ENCODE measurements around the gene WNT11. TPM values are rescaled to one million over a fixed set of nuclear protein-coding genes. Genes with fewer than 3 reads are reported as not detected.

WNT11 gene
- total RNA-seq, 2 experiments from 2014 or later, result 1.4 to 2.1 TPM

GRCh38 chr11:76243193-76243956, 37.1 kb upstream of the WNT11 start:
- ATAC-seq (ENCODE audit: low read depth), result no peak
- Mint-ChIP-seq H3K4me1 (no peaks in the 10 kb centered on the region), H3K27me3 (peaks cover 2% of the 10 kb centered on the region), H3K36me3 (no peaks in the 10 kb centered on the region), H3K9me3 (no peaks in the 10 kb centered on the region), H3K27ac (no peak overlapping the region), H3K4me3 (no peak overlapping the region)
- POLR2A ChIA-PET, result no interaction called here
- no peak for DNase-seq

DNA sequence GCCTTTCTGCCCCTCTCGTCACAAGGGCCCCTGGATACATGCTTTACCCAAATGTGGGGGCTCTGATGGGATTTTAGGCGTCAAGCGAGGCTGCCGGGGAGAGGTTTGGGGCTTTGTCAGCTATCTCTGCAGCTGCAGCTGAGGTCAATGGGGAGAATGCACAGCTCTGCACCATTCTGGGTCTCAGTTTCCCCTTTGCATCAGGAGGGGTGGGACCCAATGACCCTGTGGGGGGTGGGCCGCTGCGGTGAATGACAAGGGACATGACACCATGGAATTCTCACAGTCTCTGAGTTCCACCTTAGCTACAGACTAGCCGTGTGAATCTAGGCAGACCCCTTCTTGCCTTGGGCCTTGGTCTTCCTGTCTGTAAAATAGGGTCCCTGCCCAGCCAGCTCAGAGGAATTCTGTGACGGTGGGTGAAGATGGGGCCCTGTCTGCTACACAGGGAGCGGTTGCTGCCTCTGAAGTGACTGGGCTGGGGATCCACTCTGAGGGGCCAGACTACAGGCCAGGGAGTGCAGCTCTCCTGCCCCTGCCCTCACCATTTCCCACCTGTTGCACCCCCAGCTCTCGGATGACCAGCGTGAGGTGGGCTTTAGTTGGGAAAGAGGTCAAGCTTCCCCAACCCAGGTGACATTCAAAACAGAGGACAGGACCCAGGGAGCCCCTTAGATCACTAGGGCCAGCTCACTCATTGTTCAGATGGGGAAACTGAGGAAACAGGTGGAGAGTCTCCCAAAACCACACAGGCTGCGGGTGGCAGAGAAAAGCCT, 35.9 kb upstream of the WNT11 start:
- ATAC-seq (ENCODE audit: low read depth) (no peak), DNase-seq (no peak)
- Mint-ChIP-seq H3K4me1 (peaks cover 3% of the 10 kb centered on the region), H3K27me3 (peaks cover 2% of the 10 kb centered on the region), H3K9me3 (no peaks in the 10 kb centered on the region), H3K27ac (no peak overlapping the region), H3K36me3 (no peaks in the 10 kb centered on the region), H3K4me3 (no peak overlapping the region)
- POLR2A ChIA-PET, result no interaction called here

GRCh38 chr11:76241243-76242000, 35.1 kb upstream of the WNT11 start:
- no peaks in the 10 kb centered on the region for H3K9me3 Mint-ChIP-seq
- H3K27me3 Mint-ChIP-seq, result no peaks in the 10 kb centered on the region

DNA sequence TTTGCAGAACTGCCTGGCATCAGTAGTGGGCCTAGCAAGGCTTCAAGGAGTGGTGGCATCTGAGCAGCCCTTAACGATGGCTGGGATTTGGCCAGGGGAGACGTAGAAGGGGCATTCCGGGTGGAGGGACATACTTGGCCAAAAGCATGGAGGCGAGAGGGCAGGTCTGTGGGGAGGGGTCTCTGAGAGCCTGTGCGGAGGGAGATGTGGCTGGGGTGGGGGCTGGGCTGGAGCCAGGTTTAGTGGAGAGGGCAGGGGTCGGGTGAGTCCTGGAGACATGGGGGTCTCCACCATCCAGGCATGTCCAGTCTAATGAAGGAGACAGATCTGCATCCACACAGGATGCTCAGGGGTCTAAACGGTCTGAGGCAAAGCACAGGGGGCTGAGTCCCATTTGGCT, 34.4 kb upstream of the WNT11 start:
- H3K27me3 Mint-ChIP-seq, result no peaks in the 10 kb centered on the region
- peaks cover 1% of the 10 kb centered on the region for H3K36me3 Mint-ChIP-seq
- H3K4me1 Mint-ChIP-seq, result peaks cover 8% of the 10 kb centered on the region
- POLR2A ChIA-PET, result interaction anchor here (0.6 kb wide), 1 partner anchor 53 kb away, joined by 3 read pairs; no protein-coding TSS in a partner anchor
- H3K9me3 Mint-ChIP-seq, result no peaks in the 10 kb centered on the region
- no peak overlapping the region for H3K27ac Mint-ChIP-seq
- ATAC-seq (ENCODE audit: low read depth) (no peak), DNase-seq (no peak)
- H3K4me3 Mint-ChIP-seq, result no peak overlapping the region

More at GRCh38 chr11:76241243-76242000, 35.1 kb upstream of the WNT11 start:
- no peak for DNase-seq
- peaks cover 3% of the 10 kb centered on the region for H3K4me1 Mint-ChIP-seq
- no peak overlapping the region for H3K27ac Mint-ChIP-seq
- POLR2A ChIA-PET, result no interaction called here
- no peaks in the 10 kb centered on the region for H3K36me3 Mint-ChIP-seq
- no peak overlapping the region for H3K4me3 Mint-ChIP-seq
- no peak for ATAC-seq (ENCODE audit: low read depth)

DNA sequence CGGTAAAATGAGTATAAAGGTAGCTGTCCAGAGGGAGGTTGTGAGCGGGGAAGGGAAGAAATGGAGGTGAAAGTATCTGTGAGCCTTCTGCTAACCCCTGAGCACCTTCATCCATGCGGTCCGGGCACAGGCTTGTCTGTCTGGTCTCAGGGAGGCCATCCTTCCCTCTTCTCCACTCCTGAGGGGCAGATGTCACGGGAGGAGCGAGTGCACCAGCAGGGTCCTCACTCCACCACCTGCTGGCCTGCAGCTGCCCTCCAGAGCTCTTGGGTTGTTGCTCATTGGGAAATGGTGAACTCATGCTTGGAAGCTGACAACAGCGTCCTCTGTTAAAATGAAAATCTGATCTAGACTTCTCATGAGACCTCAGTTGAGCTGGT, 33.8 kb upstream of the WNT11 start:
- no peak for ATAC-seq (ENCODE audit: low read depth)
- Mint-ChIP-seq H3K4me1 (peaks cover 13% of the 10 kb centered on the region), H3K27ac (no peak overlapping the region), H3K36me3 (peaks cover 4% of the 10 kb centered on the region), H3K27me3 (no peaks in the 10 kb centered on the region), H3K9me3 (no peaks in the 10 kb centered on the region), H3K4me3 (no peak overlapping the region)
- POLR2A ChIA-PET, result interaction anchor here (0.6 kb wide), 1 partner anchor 54 kb away, joined by 3 read pairs; no protein-coding TSS in a partner anchor
- no peak for DNase-seq

DNA sequence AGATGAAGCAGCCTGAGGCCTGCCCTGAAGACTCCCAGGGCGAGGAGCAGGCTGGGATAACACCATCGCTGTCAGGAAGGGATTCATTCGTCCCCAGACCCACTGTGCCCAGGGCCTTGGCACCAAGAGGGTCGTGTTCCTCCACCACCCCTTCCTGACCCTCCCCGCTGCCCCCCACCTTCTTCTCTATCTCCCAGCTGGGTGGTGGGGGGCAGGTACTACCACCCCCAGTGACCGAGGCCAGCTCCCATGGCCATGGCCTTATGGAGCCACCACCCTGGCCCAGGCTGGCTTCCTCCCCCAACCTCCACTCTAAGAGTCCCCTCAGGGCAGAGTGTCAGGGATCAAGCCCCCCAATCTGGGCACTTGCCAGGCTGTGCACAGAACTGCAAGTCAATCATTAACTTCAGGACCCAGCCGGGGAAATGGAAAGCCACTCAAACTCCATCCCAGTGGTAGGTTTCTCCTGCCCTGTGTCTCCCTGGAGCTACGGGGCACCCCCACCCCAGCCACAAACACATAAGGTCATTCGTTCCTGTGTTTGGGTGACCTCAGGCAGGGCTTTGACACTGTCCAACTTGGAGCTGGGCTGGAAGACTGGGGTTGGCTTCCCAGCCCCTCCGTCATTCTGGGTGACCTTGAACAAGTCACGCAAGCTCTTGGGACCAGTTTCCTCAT, 33.3 kb upstream of the WNT11 start:
- POLR2A ChIA-PET, result interaction anchor here (0.6 kb wide), 1 partner anchor 54 kb away, joined by 3 read pairs; no protein-coding TSS in a partner anchor
- Mint-ChIP-seq H3K27me3 (no peaks in the 10 kb centered on the region), H3K27ac (no peak overlapping the region), H3K4me1 (peaks cover 14% of the 10 kb centered on the region), H3K9me3 (no peaks in the 10 kb centered on the region), H3K36me3 (peaks cover 4% of the 10 kb centered on the region), H3K4me3 (no peak overlapping the region)
- DNase-seq, result no peak
- ATAC-seq (ENCODE audit: low read depth), result no peak

DNA sequence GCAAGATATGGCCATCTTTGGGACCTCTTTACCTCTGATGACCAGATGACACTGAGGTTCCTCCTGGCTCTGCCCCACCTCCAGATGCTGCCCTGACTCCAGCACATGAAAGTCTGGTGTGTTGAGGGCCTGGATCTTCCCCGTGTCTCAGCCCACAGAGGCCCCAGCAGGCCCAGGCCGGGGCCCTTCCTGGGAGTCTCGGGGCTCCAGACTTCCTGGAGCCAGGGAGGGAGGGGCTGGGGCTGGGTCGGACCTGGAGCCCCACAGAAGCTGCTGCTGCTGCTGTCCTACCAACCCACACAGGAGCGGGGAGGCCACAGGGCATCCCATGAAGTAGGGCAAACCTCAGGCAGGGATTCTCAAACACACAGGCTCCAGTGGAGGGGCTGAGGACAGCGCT, 32.2 kb upstream of the WNT11 start:
- Mint-ChIP-seq H3K4me1 (peaks cover 20% of the 10 kb centered on the region), H3K9me3 (no peaks in the 10 kb centered on the region), H3K4me3 (no peak overlapping the region), H3K27ac (no peak overlapping the region), H3K27me3 (no peaks in the 10 kb centered on the region), H3K36me3 (peaks cover 4% of the 10 kb centered on the region)
- ATAC-seq (ENCODE audit: low read depth) (no peak), DNase-seq (no peak)
- POLR2A ChIA-PET, result no interaction called here

DNA sequence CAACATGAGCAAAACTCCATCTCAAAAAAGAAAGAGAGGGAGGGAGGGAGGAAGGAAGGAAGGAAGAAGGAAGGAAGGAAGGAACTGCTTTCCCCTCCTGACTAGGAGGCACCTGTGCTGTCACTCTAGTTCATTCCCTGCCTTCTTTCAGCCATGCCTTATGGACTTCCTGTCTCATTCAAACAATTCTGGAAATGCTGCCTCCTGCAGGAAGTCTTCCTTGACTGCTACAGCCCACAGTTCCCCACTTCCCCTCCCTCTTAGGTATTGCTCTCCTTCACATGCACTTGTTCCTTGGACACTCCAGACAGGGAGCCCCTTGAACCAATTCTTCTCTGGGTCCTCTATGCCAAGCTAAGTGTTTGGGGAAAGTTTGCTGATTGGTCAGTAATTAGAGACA, 31.6 kb upstream of the WNT11 start:
- Mint-ChIP-seq H3K4me1 (peaks cover 24% of the 10 kb centered on the region), H3K9me3 (no peaks in the 10 kb centered on the region), H3K27ac (no peak overlapping the region), H3K4me3 (no peak overlapping the region), H3K36me3 (peaks cover 4% of the 10 kb centered on the region), H3K27me3 (no peaks in the 10 kb centered on the region)
- POLR2A ChIA-PET, result no interaction called here
- DNase-seq (no peak), ATAC-seq (ENCODE audit: low read depth) (no peak)

DNA sequence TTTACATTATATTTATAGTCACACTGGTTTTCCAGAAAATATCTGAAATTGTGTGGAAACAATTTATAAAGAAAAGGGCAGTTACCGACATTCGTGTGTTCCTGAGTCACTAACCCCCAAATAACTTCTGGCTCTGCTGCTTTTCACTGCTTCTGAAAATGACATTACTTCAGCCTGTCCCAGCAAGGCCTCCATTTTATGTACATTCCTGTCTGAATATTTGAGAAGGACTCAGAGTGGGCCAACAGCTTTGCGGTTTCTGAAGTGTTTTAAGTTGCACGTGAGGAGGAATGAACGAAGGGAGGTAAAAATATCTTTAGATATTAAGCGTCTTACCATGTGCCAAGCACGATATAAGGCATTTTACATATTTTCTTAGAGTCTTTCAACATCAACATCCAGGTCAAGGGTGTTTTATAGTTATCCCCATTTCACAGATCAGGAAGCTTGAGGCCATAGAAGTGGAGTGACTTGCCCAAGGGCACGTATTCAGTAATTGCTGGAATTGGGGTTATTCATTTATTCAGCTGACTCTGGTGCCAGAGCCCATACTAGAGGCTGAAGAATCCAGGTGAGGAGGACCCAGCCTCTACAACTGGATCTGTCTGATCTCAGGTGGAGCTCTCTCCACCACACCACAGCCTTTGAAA, 30.8 kb upstream of the WNT11 start:
- H3K9me3 Mint-ChIP-seq, result no peaks in the 10 kb centered on the region
- POLR2A ChIA-PET, result interaction anchor here (4.4 kb wide), 1 partner anchor 28 kb away, joined by 47 read pairs; no protein-coding TSS in a partner anchor
- H3K4me3 Mint-ChIP-seq, result peak overlapping the region; percentile 90
- peaks cover 4% of the 10 kb centered on the region for H3K36me3 Mint-ChIP-seq
- no peaks in the 10 kb centered on the region for H3K27me3 Mint-ChIP-seq
- no peak overlapping the region for H3K27ac Mint-ChIP-seq
- peaks cover 32% of the 10 kb centered on the region for H3K4me1 Mint-ChIP-seq
- no peak for DNase-seq
- ATAC-seq (ENCODE audit: low read depth), result no peak

GRCh38 chr11:76236092-76236999, 30.0 kb upstream of the WNT11 start:
- POLR2A ChIA-PET, result interaction anchor here (0.5 to 4.4 kb wide), 3 partner anchors 27 to 202 kb away, joined by 4 to 47 read pairs (median 18); no protein-coding TSS in a partner anchor
- Mint-ChIP-seq H3K27ac (peak overlapping the region; percentile 97), H3K27me3 (no peaks in the 10 kb centered on the region), H3K4me3 (peak overlapping the region; percentile 90), H3K36me3 (peaks cover 4% of the 10 kb centered on the region), H3K9me3 (no peaks in the 10 kb centered on the region), H3K4me1 (peaks cover 40% of the 10 kb centered on the region)
- DNase-seq, result no peak
- ATAC-seq (ENCODE audit: low read depth), result no peak

GRCh38 chr11:76235233-76236091, 29.2 kb upstream of the WNT11 start:
- peak; percentile 92 for DNase-seq
- POLR2A ChIA-PET, result interaction anchor here (0.5 to 4.4 kb wide), 8 partner anchors 12 to 451 kb away, joined by 3 to 47 read pairs (median 4); no protein-coding TSS in a partner anchor
- no peaks in the 10 kb centered on the region for H3K27me3 Mint-ChIP-seq

More at GRCh38 chr11:76235233-76236091, 29.2 kb upstream of the WNT11 start:
- Mint-ChIP-seq H3K9me3 (no peaks in the 10 kb centered on the region), H3K27ac (peak overlapping the region; percentile 97), H3K4me1 (peaks cover 48% of the 10 kb centered on the region), H3K4me3 (peak overlapping the region; percentile 90), H3K36me3 (peaks cover 4% of the 10 kb centered on the region)
- peak; percentile 86 for ATAC-seq (ENCODE audit: low read depth)
